HL-60 (cell line): Measurements from ENCODE around the gene HMCN2.

Experiments used
- DNase-seq, 2 experiments: peaks; one replicate each; pipeline ENCODE4 v3.0.0-alpha.2; 2010 to 2020; ENCODE audit warnings: low read depth in 1 of 2, low spot score in 1 of 2
- H3K27ac ChIP-seq: fragments of 250-450 bp; sonication (Bioruptor Pico); replicated peaks from 2 replicates; pipeline ENCODE4 v1.5.1; 2020; ENCODE audit warnings: mild to moderate bottlenecking, moderate library complexity
- H3K27me3 ChIP-seq: fragments of 250-450 bp; sonication (Bioruptor Pico); 2 replicates; pipeline ENCODE4 v1.5.1; 2021; ENCODE audit warnings: mild to moderate bottlenecking, moderate library complexity; ENCODE audit not compliant: insufficient read depth, poor library complexity, severe bottlenecking
- H3K4me3 ChIP-seq: replicated peaks from 2 replicates; pipeline ENCODE4 v1.5.1; 2011; ENCODE audit warnings: mild to moderate bottlenecking, control low read depth, low read length; ENCODE audit not compliant: insufficient read depth
- CTCF ChIP-seq: IDR thresholded peaks from one replicate; pipeline ENCODE4 v1.5.1; 2011; ENCODE audit warnings: low read length, control low read depth, inconsistent platforms; ENCODE audit not compliant: insufficient read depth
- GABPA ChIP-seq: IDR thresholded peaks from 2 replicates; pipeline ENCODE4 v1.6.1; 2012; ENCODE audit warnings: low read depth
- POLR2AphosphoS5 ChIP-seq: IDR thresholded peaks from 2 replicates; pipeline ENCODE4 v1.6.1; 2012; ENCODE audit warnings: low read depth
- SPI1 ChIP-seq: IDR thresholded peaks from 2 replicates; pipeline ENCODE4 v1.6.1; 2012; ENCODE audit warnings: low read depth, mild to moderate bottlenecking, borderline replicate concordance
- TF ChIP-seq, protein P1 (sequence below): IDR thresholded peaks from 2 replicates; pipeline ENCODE4 v1.6.1; 2012; ENCODE audit warnings: low read depth; ENCODE audit not compliant: insufficient replicate concordance

Gene HMCN2

DNA sequence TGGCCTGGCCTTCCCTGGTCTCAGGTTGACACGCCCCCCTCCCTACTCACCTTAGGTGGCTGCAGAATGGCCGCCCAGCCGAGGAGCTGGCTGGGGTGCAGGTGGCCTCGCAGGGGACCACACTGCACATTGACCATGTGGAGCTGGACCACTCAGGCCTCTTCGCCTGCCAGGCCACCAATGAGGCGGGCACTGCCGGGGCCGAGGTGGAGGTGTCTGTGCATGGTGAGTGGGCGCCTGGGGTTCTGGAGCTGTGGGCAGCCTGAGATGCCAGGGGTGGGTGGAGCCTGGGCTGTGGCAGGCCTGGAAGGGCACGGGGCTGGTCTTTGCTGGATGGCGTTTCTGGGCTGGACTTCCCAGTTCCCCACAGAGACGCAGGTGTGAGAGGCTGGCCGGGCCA is 90.5 kb downstream of the HMCN2 start:
- TF ChIP-seq, protein P1, sequence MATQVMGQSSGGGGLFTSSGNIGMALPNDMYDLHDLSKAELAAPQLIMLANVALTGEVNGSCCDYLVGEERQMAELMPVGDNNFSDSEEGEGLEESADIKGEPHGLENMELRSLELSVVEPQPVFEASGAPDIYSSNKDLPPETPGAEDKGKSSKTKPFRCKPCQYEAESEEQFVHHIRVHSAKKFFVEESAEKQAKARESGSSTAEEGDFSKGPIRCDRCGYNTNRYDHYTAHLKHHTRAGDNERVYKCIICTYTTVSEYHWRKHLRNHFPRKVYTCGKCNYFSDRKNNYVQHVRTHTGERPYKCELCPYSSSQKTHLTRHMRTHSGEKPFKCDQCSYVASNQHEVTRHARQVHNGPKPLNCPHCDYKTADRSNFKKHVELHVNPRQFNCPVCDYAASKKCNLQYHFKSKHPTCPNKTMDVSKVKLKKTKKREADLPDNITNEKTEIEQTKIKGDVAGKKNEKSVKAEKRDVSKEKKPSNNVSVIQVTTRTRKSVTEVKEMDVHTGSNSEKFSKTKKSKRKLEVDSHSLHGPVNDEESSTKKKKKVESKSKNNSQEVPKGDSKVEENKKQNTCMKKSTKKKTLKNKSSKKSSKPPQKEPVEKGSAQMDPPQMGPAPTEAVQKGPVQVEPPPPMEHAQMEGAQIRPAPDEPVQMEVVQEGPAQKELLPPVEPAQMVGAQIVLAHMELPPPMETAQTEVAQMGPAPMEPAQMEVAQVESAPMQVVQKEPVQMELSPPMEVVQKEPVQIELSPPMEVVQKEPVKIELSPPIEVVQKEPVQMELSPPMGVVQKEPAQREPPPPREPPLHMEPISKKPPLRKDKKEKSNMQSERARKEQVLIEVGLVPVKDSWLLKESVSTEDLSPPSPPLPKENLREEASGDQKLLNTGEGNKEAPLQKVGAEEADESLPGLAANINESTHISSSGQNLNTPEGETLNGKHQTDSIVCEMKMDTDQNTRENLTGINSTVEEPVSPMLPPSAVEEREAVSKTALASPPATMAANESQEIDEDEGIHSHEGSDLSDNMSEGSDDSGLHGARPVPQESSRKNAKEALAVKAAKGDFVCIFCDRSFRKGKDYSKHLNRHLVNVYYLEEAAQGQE, result no peak
- TF ChIP-seq GABPA (no peak), SPI1 (no peak)
- H3K27ac ChIP-seq, result no peak overlapping the region
- H3K4me3 ChIP-seq, result no peak overlapping the region
- no peak for DNase-seq
- no peaks in the 10 kb centered on the region for H3K27me3 ChIP-seq

DNA sequence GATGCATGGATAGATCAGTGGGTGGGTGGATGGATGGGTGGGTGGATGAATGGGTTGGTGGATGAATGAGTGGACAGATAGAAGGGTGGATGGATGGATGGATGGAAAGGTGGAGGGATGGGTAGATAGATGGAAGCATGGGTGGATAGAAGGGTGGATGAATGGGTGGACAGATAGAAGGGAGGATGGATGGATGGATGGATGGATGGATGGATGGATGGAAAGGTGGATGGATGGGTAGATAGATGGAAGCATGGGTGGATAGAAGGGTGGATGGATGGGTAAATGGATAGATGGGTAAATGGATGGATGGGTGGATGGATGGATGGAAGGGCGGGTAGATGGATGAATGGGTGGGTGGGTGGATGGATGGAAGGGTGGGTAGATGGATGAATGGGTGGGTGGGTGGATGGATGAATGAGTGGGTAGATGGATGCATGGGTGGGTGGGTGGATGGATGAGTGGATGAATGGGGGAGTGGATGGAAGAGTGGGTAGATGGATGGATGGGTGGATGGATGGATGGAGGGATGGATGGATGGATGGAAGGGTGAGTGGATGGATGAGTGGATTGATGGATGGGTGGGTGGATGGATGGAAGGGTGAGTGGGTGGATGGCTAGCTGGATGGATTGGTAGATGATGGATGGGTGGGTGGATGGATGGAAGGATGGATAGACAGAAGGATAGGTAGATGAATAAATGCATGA is 91.5 kb downstream of the HMCN2 start:
- Histone ChIP-seq H3K27me3 (no peaks in the 10 kb centered on the region), H3K4me3 (no peak overlapping the region), H3K27ac (no peak overlapping the region)
- TF ChIP-seq SPI1 (no peak), CTCF (no peak), GABPA (no peak), POLR2AphosphoS5 (no peak)
- DNase-seq, result no peak

DNA sequence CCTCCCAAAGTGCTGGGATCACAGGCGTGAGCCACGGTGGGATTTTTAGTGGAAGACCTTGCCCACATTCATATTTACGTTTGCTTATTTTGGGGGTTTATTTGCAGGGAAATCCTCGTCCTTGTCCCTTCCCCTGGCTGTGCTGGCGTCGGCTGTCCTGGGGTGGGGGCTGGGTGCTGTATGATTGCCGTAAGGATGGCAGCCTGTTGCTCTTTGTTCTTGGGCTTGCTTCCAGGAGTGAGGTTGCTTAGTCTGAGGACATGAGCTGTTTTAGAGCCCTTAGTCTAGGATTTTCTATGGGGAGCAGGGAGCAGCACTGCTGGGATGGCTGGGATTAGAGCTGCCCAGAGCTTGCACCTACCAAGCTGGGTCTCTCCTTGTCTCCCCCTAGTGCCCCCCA is 93.4 kb downstream of the HMCN2 start:
- Histone ChIP-seq H3K27me3 (no peaks in the 10 kb centered on the region), H3K27ac (no peak overlapping the region), H3K4me3 (no peak overlapping the region)
- TF ChIP-seq CTCF, result no peak
- TF ChIP-seq, protein P1, result no peak
- TF ChIP-seq GABPA, result no peak
- no peak for TF ChIP-seq POLR2AphosphoS5
- no peak for TF ChIP-seq SPI1
- no peak for DNase-seq

- no peak overlapping the region for H3K4me3 ChIP-seq
- no peak for DNase-seq
- no peak overlapping the region for H3K27ac ChIP-seq
Measured at GRCh38 chr9:130359819-130360218, 94.3 kb downstream of the HMCN2 start.

DNA sequence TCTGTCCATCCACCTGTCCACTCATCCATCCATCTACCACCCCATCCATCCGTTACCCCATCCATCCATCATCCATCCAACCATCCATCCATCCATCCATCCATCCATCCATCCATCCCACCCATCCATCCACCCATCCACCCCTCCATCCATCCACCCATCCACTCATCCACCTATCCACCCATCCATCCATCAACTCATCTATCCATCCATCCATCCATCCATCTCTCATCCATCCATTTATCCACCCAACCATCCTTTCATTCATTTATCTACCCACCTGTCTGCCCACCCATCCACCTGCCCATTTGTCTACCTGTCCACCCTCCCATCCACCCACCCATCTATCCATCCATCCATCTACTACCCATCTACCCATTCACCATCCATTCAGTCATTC is 95.1 kb downstream of the HMCN2 start:
- TF ChIP-seq SPI1 (no peak), CTCF (no peak), GABPA (no peak), POLR2AphosphoS5 (no peak)
- TF ChIP-seq, protein P1, result no peak
- no peaks in the 10 kb centered on the region for H3K27me3 ChIP-seq
- no peak for DNase-seq
- H3K4me3 ChIP-seq, result no peak overlapping the region
- no peak overlapping the region for H3K27ac ChIP-seq

More at GRCh38 chr9:130359819-130360218, 94.3 kb downstream of the HMCN2 start:
- no peaks in the 10 kb centered on the region for H3K27me3 ChIP-seq
- TF ChIP-seq GABPA, result no peak
